GM19372 (cell line): ENCODE measurements around the gene KIF16B.

Source experiments
- ATAC-seq: cut with Tn5 transposase; IDR thresholded peaks from one replicate; pipeline ENCODE4 v1.9.1; 2021; ENCODE audit warnings: mild to moderate bottlenecking, low read depth, moderate library complexity; ENCODE audit not compliant: unreplicated experiment

KIF16B gene

GRCh38 chr20:16488086-16488485 is 85.2 kb downstream of the KIF16B start:
- no peak for ATAC-seq

DNA sequence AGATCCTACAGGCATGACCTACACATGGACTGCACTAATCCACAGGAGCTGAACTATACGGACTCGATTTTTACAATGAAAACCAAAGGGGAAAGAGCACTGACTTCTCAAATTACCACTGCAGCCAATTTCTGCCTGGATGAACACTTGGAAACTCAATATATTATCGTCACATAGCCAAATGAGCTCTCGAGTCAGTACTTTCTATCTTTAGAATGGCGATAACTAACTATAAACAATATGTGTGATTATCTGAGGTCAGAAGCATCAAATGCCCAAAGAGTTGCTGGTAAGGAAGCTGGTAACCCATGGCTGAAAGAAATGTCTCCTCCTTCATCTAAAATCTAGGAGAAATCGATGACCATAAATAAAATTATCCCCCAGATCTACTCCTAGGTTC is 86.7 kb downstream of the KIF16B start:
- ATAC-seq: no peak

DNA sequence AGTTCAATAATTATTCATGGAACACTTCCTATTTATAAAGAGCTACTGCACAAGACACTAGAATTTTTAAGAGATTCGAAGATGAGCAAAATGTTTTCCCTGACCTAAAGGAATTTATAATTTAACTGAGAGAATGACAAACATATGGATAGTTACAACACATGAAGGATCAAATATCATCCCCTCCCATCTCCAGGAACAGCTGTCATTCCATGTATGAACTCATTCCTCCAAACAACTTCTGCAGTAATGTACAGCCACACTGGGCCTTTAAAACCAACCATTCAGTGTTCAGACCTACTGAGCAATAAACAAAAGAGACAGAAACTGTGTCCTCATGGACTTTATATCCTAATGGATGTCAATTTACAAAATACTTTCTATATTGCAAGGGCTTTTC is 87.8 kb downstream of the KIF16B start:
- no peak for ATAC-seq

DNA sequence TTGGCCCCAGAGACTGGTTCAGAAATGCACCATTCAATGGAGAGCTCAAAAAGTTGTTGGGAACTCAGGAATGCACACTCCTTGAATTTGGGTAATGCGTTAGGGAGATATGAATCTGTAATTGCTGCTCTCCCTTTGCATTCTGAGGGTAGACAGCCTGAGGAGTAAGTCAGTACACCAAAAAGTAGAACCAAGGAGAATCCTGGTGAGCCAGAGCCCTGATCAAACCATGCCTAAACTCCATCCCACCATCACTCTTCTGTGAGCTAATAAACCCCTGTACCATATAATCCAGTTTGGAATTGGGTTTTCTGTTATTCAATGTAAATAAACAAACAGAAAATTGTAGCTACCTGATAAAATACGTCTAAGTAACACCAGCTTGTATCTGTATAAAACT is 90.2 kb downstream of the KIF16B start:
- no peak for ATAC-seq

- ATAC-seq: no peak
These were observed 91.3 kb downstream of the KIF16B start for GRCh38 chr20:16481977-16482376.

DNA sequence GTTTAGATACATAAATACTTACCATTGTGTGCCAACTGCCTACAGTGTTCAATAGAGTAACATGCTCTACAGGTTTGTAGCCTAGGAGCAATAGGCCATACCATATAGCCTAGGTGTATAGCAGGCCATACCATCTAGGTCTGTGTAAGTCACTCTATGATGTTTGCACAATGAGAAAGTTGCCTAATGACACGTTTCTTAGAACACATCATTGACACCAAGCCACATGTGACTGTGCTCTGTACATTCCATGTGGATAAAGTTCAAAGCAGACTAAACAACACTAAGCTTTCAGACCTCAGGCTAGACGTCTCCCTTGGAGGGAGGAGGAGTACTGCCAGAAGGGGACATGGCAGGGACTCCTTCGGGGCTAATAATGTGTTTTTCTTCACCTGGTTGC is 93.6 kb downstream of the KIF16B start:
- no peak for ATAC-seq

GRCh38 chr20:16477632-16478031 is 95.6 kb downstream of the KIF16B start:
- ATAC-seq: no peak

DNA sequence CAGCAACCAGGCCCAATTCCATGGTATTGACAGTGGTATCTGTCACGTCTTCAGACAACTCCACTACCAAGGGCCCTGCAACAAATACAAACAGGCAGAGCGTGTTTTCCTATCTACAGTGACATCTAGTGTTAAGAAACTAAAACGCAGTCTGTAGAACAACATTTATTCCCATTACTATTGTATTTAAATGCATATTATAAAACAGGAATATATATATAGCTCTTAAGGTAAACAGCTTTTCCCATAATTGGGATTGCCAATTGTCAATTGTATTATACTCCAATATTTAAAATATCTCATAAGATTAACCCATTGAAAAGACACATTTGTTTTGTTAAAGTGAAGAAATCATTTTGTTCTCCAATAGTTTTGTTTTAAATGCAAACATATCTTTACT is 97.2 kb downstream of the KIF16B start:
- no peak for ATAC-seq

GRCh38 chr20:16475225-16475624 is 98.0 kb downstream of the KIF16B start:
- ATAC-seq: no peak

DNA sequence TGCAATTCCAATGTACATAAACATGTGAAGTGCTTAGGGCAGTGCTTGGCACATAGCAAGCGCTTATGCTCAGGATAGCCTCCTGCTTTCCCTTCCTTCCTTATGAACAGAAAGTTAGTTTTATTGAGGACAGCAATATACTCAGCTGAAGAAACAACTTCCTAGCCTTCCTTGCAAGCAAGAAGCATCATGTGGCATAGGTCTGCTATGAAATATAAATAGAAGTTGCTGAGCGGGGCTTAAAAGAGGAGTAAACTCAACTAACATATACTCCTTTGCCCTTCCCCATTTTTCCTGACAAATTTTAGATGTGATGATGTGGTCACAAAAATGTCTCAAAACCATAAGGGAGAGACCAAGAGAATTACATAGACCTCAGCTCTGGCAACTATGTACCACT is 98.9 kb downstream of the KIF16B start:
- ATAC-seq: no peak

DNA sequence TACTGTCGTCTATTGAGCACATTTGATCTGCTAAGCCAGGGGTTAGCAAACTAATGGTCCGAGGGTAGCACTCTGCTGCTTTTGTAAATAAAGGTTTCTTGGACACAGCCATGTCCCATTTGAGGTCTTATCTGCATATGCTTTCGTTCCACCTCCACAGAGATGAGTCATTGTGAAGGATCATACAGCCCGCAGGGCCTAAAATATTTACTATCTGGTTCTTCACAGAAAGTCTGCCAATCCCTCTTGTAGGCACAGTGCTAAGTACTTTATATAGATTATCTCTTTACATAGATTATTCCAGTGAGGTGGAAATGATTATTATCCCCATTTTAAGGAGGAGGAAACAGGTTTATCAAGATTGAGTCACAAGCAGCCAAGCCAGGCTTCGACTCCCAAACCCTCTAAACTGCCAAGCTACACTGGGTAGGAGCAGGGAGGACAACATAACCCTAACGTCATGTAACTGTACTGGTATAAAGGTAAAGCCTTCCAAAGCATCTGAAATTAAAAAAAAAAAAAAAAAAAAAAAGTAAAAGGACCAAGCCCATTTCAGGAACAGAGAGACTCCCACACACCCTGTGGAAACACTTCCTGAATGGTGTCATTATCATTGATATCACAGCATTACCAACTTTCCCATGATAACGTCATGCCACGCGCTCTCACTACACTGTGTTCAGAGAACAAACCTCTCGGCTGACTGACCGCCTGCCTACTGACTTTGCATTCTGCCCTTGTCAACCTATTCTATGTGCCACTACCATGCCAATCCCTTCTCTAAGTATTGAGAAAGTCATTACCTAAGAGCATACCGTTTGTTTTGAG is 101.0 kb downstream of the KIF16B start:
- no peak for ATAC-seq

DNA sequence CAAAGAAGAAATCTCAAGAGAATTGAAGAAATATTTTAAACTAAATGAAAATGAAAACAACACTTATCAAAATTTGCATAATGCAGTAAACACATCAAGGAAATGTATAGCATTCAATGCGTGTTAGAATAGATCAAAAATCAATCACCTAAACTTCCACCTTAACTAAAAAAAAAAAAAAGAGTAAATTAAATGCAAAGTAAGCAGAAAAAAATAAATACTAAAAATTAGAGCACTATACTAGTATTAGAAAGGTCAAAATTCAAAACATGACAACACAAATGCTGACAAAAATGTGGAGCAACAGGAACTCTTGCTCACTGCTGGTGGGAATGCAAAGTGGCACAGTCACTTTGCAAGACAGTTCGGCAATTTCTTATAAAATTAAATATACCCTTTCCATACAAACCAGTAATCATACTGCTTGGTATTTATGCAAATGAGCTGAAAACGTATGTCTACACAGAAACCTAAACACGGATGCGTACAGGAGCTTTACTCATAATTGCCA is 103.8 kb downstream of the KIF16B start:
- no peak for ATAC-seq

GRCh38 chr20:16462711-16463110 is 110.5 kb downstream of the KIF16B start:
- no peak for ATAC-seq

DNA sequence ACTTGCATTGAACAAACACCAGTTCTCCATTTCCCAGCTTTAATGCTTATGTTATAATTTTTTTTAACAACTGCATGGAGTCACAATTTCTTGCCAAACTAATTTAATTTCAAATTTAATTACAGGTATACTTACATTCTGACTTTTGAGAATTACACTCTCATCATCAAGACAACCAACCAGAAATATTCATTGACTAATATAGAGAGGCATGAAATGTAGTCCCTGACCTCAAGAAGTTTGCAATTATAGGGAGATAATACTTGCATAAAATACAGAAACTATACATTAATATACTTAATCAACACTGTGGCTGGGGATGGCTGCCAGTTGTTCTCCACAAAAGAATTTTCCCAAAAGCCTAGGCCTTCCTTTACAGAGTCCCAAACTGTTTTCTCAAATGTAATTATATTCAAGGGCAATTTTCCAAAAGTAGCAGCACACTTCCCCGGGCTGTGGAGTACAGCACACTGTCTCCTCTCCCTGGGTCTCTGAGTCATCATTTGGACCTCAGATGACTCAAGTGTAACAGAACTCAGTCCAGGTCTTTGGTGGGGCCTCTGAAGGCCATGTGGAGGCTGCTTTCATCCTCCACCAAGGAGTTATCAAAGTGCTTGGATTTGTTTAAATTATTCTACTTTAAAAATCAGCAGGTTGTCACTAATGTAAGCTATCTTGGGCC is 114.1 kb downstream of the KIF16B start:
- ATAC-seq: no peak

DNA sequence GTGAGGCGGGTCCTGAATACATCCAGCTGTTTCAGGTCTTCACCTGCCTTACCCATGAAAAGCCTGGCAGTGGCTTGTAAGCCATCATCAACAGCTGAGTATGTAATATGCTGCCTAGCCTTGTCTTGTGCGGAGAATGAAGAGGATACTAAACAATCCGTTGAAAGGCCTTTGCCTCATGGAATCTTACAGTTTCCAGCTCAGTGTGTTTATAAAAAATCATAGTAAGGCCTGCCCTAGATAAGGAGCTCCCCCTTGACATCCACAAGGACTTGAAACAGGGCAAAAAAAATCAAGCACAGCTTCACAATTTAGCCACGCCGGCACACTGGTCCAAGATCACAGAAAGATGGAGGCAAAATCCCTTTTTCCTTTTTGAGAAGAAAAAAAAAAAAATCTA is 115.7 kb downstream of the KIF16B start:
- no peak for ATAC-seq

GRCh38 chr20:16455324-16455723 is 117.9 kb downstream of the KIF16B start:
- no peak for ATAC-seq

DNA sequence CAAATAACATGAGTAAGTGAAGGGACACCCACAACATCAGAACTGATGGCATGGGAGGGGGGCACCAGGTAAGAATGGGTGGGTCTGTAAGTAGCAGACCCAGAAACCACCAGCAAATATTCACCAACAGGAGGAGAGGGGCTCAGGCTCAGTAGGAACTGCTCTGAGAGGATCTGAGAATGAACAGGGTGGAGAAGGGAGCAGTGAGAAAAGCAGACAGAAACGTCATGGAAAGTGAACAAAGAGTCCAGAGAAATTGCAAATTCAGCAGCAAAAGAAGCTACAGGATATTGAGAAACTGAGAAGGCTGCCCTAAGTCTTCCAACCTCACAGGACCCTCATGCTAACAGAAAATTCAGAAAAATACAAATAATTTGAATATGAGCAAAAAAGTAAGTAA is 121.3 kb downstream of the KIF16B start:
- no peak for ATAC-seq

DNA sequence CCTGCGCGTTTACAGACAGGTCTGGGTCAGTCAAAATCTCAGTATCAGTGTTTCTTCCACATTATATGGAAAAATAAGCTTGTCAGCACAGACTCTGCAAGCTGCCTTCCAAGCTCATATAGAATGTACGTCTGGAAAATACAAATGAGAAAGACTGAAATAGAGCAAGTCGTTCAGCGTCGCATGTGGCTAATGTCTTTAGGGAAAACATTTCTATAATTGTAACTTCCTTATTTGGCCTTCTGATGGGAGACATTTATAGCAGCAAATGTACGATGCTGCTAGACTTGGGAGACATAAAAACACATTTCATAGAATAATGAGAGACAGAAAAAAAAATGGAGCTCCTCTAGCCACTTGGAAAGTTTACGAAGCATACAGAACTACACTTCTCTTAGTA is 122.2 kb downstream of the KIF16B start:
- no peak for ATAC-seq

GRCh38 chr20:16446991-16447390 is 126.3 kb downstream of the KIF16B start:
- ATAC-seq: no peak

GRCh38 chr20:16446246-16446645 is 127.0 kb downstream of the KIF16B start:
- no peak for ATAC-seq

DNA sequence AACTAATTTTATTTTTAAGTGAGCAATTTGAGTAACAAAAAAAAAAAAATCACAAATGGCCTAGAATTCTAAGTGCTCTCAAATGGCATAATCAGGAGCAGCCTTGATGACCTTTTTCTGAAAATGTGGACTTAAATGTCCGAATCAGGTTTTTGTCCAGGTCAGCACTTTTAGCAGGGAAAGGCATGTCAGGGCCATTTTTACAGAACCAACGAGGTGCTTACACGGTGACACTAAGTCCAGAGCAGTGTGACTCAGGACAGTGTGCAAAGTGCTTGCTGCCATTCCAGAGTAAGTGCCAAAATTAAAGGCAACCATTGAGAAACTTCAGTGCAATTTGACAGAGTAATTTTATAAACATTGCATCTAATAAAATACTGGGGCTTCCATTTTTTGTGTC is 127.8 kb downstream of the KIF16B start:
- no peak for ATAC-seq
